ENCODE results near the gene VN1R5.

GRCh38 chr1:247274605-247275256, 18.9 kb downstream of the VN1R5 start:
- no peak for TF ChIP-seq POLR2AphosphoS5 (IDR thresholded peaks at IDR 0.05)
- TF ChIP-seq, protein P1, sequence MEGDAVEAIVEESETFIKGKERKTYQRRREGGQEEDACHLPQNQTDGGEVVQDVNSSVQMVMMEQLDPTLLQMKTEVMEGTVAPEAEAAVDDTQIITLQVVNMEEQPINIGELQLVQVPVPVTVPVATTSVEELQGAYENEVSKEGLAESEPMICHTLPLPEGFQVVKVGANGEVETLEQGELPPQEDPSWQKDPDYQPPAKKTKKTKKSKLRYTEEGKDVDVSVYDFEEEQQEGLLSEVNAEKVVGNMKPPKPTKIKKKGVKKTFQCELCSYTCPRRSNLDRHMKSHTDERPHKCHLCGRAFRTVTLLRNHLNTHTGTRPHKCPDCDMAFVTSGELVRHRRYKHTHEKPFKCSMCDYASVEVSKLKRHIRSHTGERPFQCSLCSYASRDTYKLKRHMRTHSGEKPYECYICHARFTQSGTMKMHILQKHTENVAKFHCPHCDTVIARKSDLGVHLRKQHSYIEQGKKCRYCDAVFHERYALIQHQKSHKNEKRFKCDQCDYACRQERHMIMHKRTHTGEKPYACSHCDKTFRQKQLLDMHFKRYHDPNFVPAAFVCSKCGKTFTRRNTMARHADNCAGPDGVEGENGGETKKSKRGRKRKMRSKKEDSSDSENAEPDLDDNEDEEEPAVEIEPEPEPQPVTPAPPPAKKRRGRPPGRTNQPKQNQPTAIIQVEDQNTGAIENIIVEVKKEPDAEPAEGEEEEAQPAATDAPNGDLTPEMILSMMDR (IDR thresholded peaks at IDR 0.05): no peak
